Lung (tissue), 12 donors: ENCODE data around the gene ETV7. TPM values are rescaled to one million over a fixed set of nuclear protein-coding genes. Genes with fewer than 3 reads are reported as not detected.

ENCODE experiments used
- ATAC-seq: fragments of 200-7000 bp; cut with Tn5 transposase; one replicate; pipeline ENCODE4 v1.9.1; 2020; ENCODE audit warnings: moderate number of reproducible peaks; ENCODE audit not compliant: insufficient read depth, low FRiP score
- DNase-seq, 3 donors: peaks; one replicate each; pipeline ENCODE4 v3.0.0-alpha.2; 2013 to 2017
- H3K27ac ChIP-seq, 2 donors: one replicate each; pipeline ENCODE4 v1.5.1; 2013; ENCODE audit warnings: mild to moderate bottlenecking in 2 of 2, moderate library complexity in 2 of 2, control low read depth in 1 of 2, inconsistent platforms in 1 of 2, low read depth in 1 of 2, low read length in 1 of 2
- H3K27me3 ChIP-seq, 3 donors: one replicate each; pipeline ENCODE4 v1.5.1; 2013; ENCODE audit warnings: low read length in 2 of 3; ENCODE audit not compliant: control insufficient read depth in 3 of 3, insufficient read depth in 3 of 3
- H3K36me3 ChIP-seq, 4 donors: one replicate each; pipeline ENCODE4 v1.5.1; 2013; ENCODE audit warnings: low read length in 4 of 4, mild to moderate bottlenecking in 1 of 4, moderate library complexity in 1 of 4; ENCODE audit not compliant: control insufficient read depth in 4 of 4, insufficient read depth in 4 of 4
- H3K4me1 ChIP-seq, 5 donors: one replicate each; pipeline ENCODE4 v1.5.1; 2013; ENCODE audit warnings: low read length in 5 of 5, mild to moderate bottlenecking in 2 of 5, moderate library complexity in 1 of 5; ENCODE audit not compliant: control insufficient read depth in 5 of 5, insufficient read depth in 5 of 5
- H3K4me3 ChIP-seq: one replicate; pipeline ENCODE4 v1.5.1; 2013; ENCODE audit warnings: mild to moderate bottlenecking, control low read depth, moderate library complexity
- H3K9ac ChIP-seq, 2 donors: one replicate each; pipeline ENCODE4 v1.5.1; 2013; ENCODE audit warnings: low read length in 2 of 2, control low read depth in 1 of 2; ENCODE audit not compliant: insufficient read depth in 1 of 2
- H3K9me3 ChIP-seq, 4 donors: one replicate each; pipeline ENCODE4 v1.5.1; 2013; ENCODE audit warnings: low read length in 3 of 4, mild to moderate bottlenecking in 1 of 4, moderate library complexity in 1 of 4; ENCODE audit not compliant: control insufficient read depth in 4 of 4, insufficient read depth in 3 of 4
- WGBS, 2 donors: extraction: QIAGEN DNeasy Blood & Tissue Kit; methylation state at CpG; one replicate each; pipeline ENCODE4 v1.1.7; 2013; 5-methylcytosine and 5-hydroxymethylcytosine counted together
- polyA plus RNA-seq, 2 donors: library from polyadenylated mRNA; stranded (reverse); fragments of 200-250 nt; gene quantifications; one replicate each; pipeline ENCODE4 v1.2.1, GENCODE V29; 2013
- total RNA-seq, 2 donors: library from RNA; depleted of rRNA in 1 of 2; stranded (reverse); fragments of >200 nt in 1 of 2; gene quantifications; one replicate each; pipeline ENCODE4 v1.2.1, GENCODE V29; 2014 to 2021
- TF ChIP-seq, protein P1 (sequence below): IDR thresholded peaks from 2 replicates; pipeline ENCODE4 v1.5.1; 2012; ENCODE audit warnings: mild to moderate bottlenecking; ENCODE audit errors: control extremely low read depth, extremely low read depth
- donor health status: control.
- donor health status: control.
- donor health status: Bipolar disorder and iron deficiency.
- donor health status: healthy.
- donor health status: DM: yes; HTN: yes; CAD: no.

The ETV7 gene
- total and polyA plus RNA-seq, 4 donors: 1.4 to 6.6 (median 3.6) TPM

DNA sequence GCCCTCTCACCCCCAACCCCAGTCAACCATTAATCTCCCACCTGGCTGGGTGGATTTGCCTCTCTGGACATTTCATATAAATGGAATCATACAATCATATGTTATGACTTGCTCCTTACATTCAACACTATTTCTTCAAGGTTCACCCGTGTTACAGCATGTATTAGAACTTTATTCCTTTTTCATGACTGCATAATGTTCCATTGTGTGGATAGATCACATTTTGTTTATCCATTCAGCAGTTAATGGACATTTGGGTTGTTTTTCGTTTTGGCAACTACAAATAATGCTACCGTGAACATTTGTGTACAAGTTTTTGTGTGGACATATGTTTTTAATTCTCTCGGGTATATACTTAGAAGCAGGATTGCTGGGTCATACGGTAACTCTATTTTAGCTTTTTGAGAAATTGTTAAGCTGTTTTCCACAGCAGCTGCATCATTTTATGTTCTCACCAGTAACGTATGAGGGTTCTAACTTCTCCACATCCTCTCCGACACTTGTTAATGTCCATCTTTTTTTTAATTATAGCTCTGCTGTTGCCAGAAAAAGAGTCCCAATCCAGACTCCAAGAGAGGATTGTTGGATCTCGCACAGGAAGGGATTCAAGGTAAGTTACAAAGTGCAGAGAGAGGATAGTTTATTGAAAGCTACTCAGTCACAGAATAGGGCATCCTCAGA lies 34.9 kb downstream of the ETV7 start:
- peaks cover 0 to 4% (median 0%) of the 10 kb centered on the region in 4 donors for H3K9me3 ChIP-seq
- no peak overlapping the region for H3K9ac ChIP-seq
- no peaks in the 10 kb centered on the region for H3K27me3 ChIP-seq
- H3K4me1 ChIP-seq: peaks cover 0 to 13% (median 7%) of the 10 kb centered on the region in 5 donors
- no peaks in the 10 kb centered on the region for H3K36me3 ChIP-seq
- H3K4me3 ChIP-seq: no peak overlapping the region
- DNase-seq (no peak), ATAC-seq (no peak)
- no peak overlapping the region for H3K27ac ChIP-seq
- TF ChIP-seq, protein P1, sequence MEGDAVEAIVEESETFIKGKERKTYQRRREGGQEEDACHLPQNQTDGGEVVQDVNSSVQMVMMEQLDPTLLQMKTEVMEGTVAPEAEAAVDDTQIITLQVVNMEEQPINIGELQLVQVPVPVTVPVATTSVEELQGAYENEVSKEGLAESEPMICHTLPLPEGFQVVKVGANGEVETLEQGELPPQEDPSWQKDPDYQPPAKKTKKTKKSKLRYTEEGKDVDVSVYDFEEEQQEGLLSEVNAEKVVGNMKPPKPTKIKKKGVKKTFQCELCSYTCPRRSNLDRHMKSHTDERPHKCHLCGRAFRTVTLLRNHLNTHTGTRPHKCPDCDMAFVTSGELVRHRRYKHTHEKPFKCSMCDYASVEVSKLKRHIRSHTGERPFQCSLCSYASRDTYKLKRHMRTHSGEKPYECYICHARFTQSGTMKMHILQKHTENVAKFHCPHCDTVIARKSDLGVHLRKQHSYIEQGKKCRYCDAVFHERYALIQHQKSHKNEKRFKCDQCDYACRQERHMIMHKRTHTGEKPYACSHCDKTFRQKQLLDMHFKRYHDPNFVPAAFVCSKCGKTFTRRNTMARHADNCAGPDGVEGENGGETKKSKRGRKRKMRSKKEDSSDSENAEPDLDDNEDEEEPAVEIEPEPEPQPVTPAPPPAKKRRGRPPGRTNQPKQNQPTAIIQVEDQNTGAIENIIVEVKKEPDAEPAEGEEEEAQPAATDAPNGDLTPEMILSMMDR: no peak
- WGBS, 2 donors: 89 to 95% methylated on average over 8 of the region's 8 CpGs

DNA sequence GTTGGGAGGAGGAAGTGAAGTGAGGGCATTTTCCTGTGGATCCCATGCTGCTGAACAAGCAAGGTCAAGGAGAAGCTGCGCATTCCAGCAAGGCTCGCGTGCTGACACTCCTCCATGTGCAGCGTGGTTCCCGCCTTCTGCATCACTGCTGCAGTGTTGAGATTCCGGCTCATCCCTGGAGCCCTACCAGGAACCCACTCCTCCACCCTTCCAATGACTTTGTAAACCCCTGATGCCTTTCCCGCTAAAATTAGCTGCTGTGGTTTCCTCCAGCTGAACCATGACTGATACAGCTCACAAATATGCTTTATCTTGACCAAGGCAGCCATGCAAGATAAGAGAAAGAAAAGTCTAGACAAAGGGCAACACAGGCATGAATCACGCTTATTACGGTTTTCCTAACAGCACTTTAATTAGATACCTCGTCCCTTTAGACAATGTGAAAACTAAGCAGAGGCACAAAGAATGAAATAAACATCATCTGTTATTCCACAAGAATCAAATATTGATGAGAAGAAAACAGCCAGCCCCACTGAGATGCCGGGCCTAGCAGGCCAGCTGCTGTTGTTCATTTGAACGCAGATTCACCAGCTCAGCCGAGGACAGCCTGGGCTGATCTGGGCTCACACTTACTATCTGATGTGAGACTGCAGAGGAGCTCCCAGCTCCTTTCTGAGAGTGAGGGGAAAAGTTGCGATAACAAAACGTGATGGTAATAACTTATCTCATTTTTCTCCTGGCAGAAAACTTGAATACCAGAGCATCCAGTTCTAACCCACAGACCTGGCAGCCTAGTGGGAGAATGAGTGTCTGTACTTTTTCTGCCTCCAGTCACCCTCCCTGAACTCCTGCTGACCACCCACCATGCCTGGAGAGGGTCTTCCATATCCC lies 36.5 kb downstream of the ETV7 start:
- H3K9ac ChIP-seq: no peak overlapping the region
- DNase-seq (peak; percentile 70 to 83 (median 77)), ATAC-seq (peak; percentile 50)
- peaks cover 0 to 13% (median 7%) of the 10 kb centered on the region in 5 donors for H3K4me1 ChIP-seq
- peaks cover 0 to 4% (median 0%) of the 10 kb centered on the region in 4 donors for H3K9me3 ChIP-seq
- no peaks in the 10 kb centered on the region for H3K36me3 ChIP-seq
- H3K27ac ChIP-seq: peak overlapping the region; percentile 49 to 76
- TF ChIP-seq, protein P1: no peak
- no peaks in the 10 kb centered on the region for H3K27me3 ChIP-seq
- no peak overlapping the region for H3K4me3 ChIP-seq
- 64% methylated on average over 15 of the region's 15 CpGs for WGBS, 2 donors

DNA sequence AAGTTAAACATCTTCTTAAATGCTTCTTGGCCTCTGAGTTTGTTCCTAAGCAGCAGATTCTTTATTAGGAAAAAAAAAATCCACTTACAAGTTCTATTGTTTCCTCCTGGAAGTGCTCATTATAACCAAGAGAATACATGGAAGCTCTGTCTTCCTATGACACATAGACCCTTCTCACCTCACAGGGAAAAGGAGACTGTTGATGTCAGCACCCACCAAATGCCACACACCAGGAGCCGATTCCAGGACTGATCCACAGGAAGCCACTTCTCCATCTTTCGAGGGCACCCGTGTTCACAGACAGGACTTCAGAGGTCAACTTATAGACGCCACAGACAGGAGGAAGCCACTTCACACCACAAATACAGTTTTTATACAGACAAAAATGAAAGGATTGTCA lies 37.4 kb downstream of the ETV7 start:
- 40 to 52% methylated on average over 4 of the region's 4 CpGs for WGBS, 2 donors
- DNase-seq: no peak
- peaks cover 0 to 13% (median 7%) of the 10 kb centered on the region in 5 donors for H3K4me1 ChIP-seq
- no peak overlapping the region for H3K9ac ChIP-seq
- H3K27me3 ChIP-seq: no peaks in the 10 kb centered on the region
- H3K9me3 ChIP-seq: peaks cover 0 to 4% (median 0%) of the 10 kb centered on the region in 4 donors
- ATAC-seq: no peak
- H3K4me3 ChIP-seq: no peak overlapping the region
- no peaks in the 10 kb centered on the region for H3K36me3 ChIP-seq
- TF ChIP-seq, protein P1: no peak
- H3K27ac ChIP-seq: peak overlapping the region in 1 of 2 donors; percentile 76
